Measurements from ENCODE around the gene APEH. TPM values are rescaled to one million over a fixed set of nuclear protein-coding genes. Genes with fewer than 3 reads are reported as not detected.

The APEH gene
- total and polyA plus RNA-seq, 4 donors = 65.1 to 94.1 (median 87.5) TPM

- TF ChIP-seq REST (IDR thresholded peaks at IDR 0.05) (no peak), ATF3 (IDR thresholded peaks at IDR 0.05) (no peak), NR2F2 (IDR thresholded peaks at IDR 0.05) (no peak)
Measured at GRCh38 chr3:49649576-49649975, 24.6 kb upstream of the APEH start (continued).

GRCh38 chr3:49650177-49650576 is 24.0 kb upstream of the APEH start:
- Histone ChIP-seq H3K4me3 (ENCODE audit: low read depth in 1 of 3, low read length in 3 of 3) (no peak overlapping the region), H3K4me1 (ENCODE audit: control insufficient read depth in 4 of 4, insufficient read depth in 4 of 4, low read length in 3 of 4) (peaks cover 3 to 23% (median 13%) of the 10 kb centered on the region in 4 donors), H3K27me3 (ENCODE audit: control insufficient read depth in 4 of 4, insufficient read depth in 4 of 4, low read length in 3 of 4) (no peaks in the 10 kb centered on the region), H3K9ac (ENCODE audit: low read depth in 1 of 2, low read length in 2 of 2) (no peak overlapping the region), H3K36me3 (ENCODE audit: control insufficient read depth in 4 of 4, insufficient read depth in 3 of 4, low read depth in 1 of 4, low read length in 3 of 4) (no peaks in the 10 kb centered on the region), H3K9me3 (ENCODE audit: control insufficient read depth in 4 of 4, low read length in 3 of 4) (no peaks in the 10 kb centered on the region), H3K27ac (ENCODE audit: low read depth in 1 of 2, low read length in 2 of 2) (no peak overlapping the region)
- TF ChIP-seq HNF4G (IDR thresholded peaks at IDR 0.05) (no peak), REST (IDR thresholded peaks at IDR 0.05) (no peak), FOXA2 (IDR thresholded peaks at IDR 0.05) (no peak), CTCF (IDR thresholded peaks at IDR 0.05; ENCODE audit: low read depth, low read length, missing input control) (no peak), SP1 (IDR thresholded peaks at IDR 0.05) (no peak), ZBTB33 (IDR thresholded peaks at IDR 0.05) (no peak), HNF4A (conservative IDR thresholded peaks at IDR 0.05) (no peak), EGR1 (IDR thresholded peaks at IDR 0.05; ENCODE audit: low read depth in 2 of 2) (no peak), RAD21 (IDR thresholded peaks at IDR 0.05) (no peak), JUND (IDR thresholded peaks at IDR 0.05) (no peak), FOXA1 (IDR thresholded peaks at IDR 0.05) (no peak), GABPA (IDR thresholded peaks at IDR 0.05 in 1 of 2, conservative IDR thresholded peaks at IDR 0.05 in 1 of 2) (no peak), YY1 (IDR thresholded peaks at IDR 0.05) (no peak), NR2F2 (IDR thresholded peaks at IDR 0.05) (no peak), RXRA (IDR thresholded peaks at IDR 0.05) (no peak), MAX (IDR thresholded peaks at IDR 0.05) (no peak)
- no peak for DNase-seq (ENCODE audit: low spot score)
- 78% methylated on average over 1 of the region's 1 CpG for WGBS

All from liver (tissue), 9 donors.